Rectal smooth muscle tissue (tissue), 1 donor: ENCODE measurements around the gene CABLES1.

Source experiments
- H3K27ac ChIP-seq: one replicate; pipeline ENCODE4 v1.7.0; 2013; ENCODE audit warnings: low read depth, low read length, inconsistent platforms
- H3K27me3 ChIP-seq: one replicate; pipeline ENCODE4 v1.7.0; 2013; ENCODE audit warnings: low read length; ENCODE audit not compliant: control insufficient read depth, insufficient read depth
- H3K36me3 ChIP-seq: one replicate; pipeline ENCODE4 v1.7.0; 2013; ENCODE audit warnings: low read length; ENCODE audit not compliant: control insufficient read depth, insufficient read depth
- H3K4me1 ChIP-seq: one replicate; pipeline ENCODE4 v1.7.0; 2013; ENCODE audit warnings: low read length; ENCODE audit not compliant: control insufficient read depth, insufficient read depth
- H3K4me3 ChIP-seq: one replicate; pipeline ENCODE4 v1.7.0; 2013; ENCODE audit warnings: low read length
- H3K9ac ChIP-seq: one replicate; pipeline ENCODE4 v1.7.0; 2013; ENCODE audit warnings: low read length

The CABLES1 gene

GRCh38 chr18:23169673-23170044 lies 34.4 kb downstream of the CABLES1 start:
- H3K4me1 ChIP-seq = no peaks in the 10 kb centered on the region
- H3K36me3 ChIP-seq = no peaks in the 10 kb centered on the region
- H3K9ac ChIP-seq = no peak overlapping the region
- H3K27me3 ChIP-seq = no peaks in the 10 kb centered on the region
- no peak overlapping the region for H3K4me3 ChIP-seq
- no peak overlapping the region for H3K27ac ChIP-seq

- H3K27me3 ChIP-seq = no peaks in the 10 kb centered on the region
- H3K4me3 ChIP-seq = no peak overlapping the region
- no peak overlapping the region for H3K9ac ChIP-seq
- no peaks in the 10 kb centered on the region for H3K36me3 ChIP-seq
- H3K4me1 ChIP-seq = no peaks in the 10 kb centered on the region
- no peak overlapping the region for H3K27ac ChIP-seq
These were observed 34.9 kb downstream of the CABLES1 start for GRCh38 chr18:23170137-23170536.

GRCh38 chr18:23171581-23172156 lies 36.4 kb downstream of the CABLES1 start:
- Histone ChIP-seq H3K27ac (no peak overlapping the region), H3K4me3 (no peak overlapping the region), H3K9ac (no peak overlapping the region), H3K4me1 (no peaks in the 10 kb centered on the region), H3K27me3 (no peaks in the 10 kb centered on the region), H3K36me3 (no peaks in the 10 kb centered on the region)

- no peak overlapping the region for H3K27ac ChIP-seq
- no peaks in the 10 kb centered on the region for H3K27me3 ChIP-seq
- H3K9ac ChIP-seq = no peak overlapping the region
- no peaks in the 10 kb centered on the region for H3K4me1 ChIP-seq
- H3K4me3 ChIP-seq = no peak overlapping the region
- no peaks in the 10 kb centered on the region for H3K36me3 ChIP-seq
These were observed 37.5 kb downstream of the CABLES1 start for GRCh38 chr18:23172591-23173380.

GRCh38 chr18:23173912-23174311 lies 38.6 kb downstream of the CABLES1 start:
- Histone ChIP-seq H3K27me3 (no peaks in the 10 kb centered on the region), H3K4me3 (no peak overlapping the region)

GRCh38 chr18:23176701-23177432 lies 41.6 kb downstream of the CABLES1 start:
- H3K9ac ChIP-seq = no peak overlapping the region
- H3K27ac ChIP-seq = no peak overlapping the region
- no peaks in the 10 kb centered on the region for H3K4me1 ChIP-seq
- no peaks in the 10 kb centered on the region for H3K27me3 ChIP-seq
- no peak overlapping the region for H3K4me3 ChIP-seq
- H3K36me3 ChIP-seq = no peaks in the 10 kb centered on the region

More at GRCh38 chr18:23173912-23174311, 38.6 kb downstream of the CABLES1 start:
- no peak overlapping the region for H3K27ac ChIP-seq
- H3K4me1 ChIP-seq = no peaks in the 10 kb centered on the region
- no peak overlapping the region for H3K9ac ChIP-seq
- H3K36me3 ChIP-seq = no peaks in the 10 kb centered on the region

- Histone ChIP-seq H3K4me3 (no peak overlapping the region), H3K4me1 (no peaks in the 10 kb centered on the region), H3K27me3 (no peaks in the 10 kb centered on the region), H3K9ac (no peak overlapping the region), H3K36me3 (no peaks in the 10 kb centered on the region), H3K27ac (no peak overlapping the region)
These were observed 42.3 kb downstream of the CABLES1 start for GRCh38 chr18:23177433-23178072.

- H3K27ac ChIP-seq = no peak overlapping the region
These were observed 42.9 kb downstream of the CABLES1 start for GRCh38 chr18:23178201-23178600.

GRCh38 chr18:23178661-23179081 lies 43.4 kb downstream of the CABLES1 start:
- Histone ChIP-seq H3K27ac (no peak overlapping the region), H3K9ac (no peak overlapping the region), H3K4me3 (no peak overlapping the region), H3K36me3 (no peaks in the 10 kb centered on the region), H3K27me3 (no peaks in the 10 kb centered on the region), H3K4me1 (no peaks in the 10 kb centered on the region)

More at GRCh38 chr18:23178201-23178600, 42.9 kb downstream of the CABLES1 start:
- Histone ChIP-seq H3K4me3 (no peak overlapping the region), H3K4me1 (no peaks in the 10 kb centered on the region), H3K9ac (no peak overlapping the region), H3K36me3 (no peaks in the 10 kb centered on the region), H3K27me3 (no peaks in the 10 kb centered on the region)

GRCh38 chr18:23179416-23179815 lies 44.1 kb downstream of the CABLES1 start:
- Histone ChIP-seq H3K36me3 (no peaks in the 10 kb centered on the region), H3K27me3 (no peaks in the 10 kb centered on the region), H3K27ac (no peak overlapping the region), H3K4me1 (no peaks in the 10 kb centered on the region), H3K9ac (no peak overlapping the region), H3K4me3 (no peak overlapping the region)

- Histone ChIP-seq H3K4me3 (no peak overlapping the region), H3K27ac (no peak overlapping the region), H3K27me3 (no peaks in the 10 kb centered on the region), H3K4me1 (no peaks in the 10 kb centered on the region), H3K36me3 (no peaks in the 10 kb centered on the region), H3K9ac (no peak overlapping the region)
These were observed 46.3 kb downstream of the CABLES1 start for GRCh38 chr18:23181547-23181946.

GRCh38 chr18:23182606-23183005 lies 47.3 kb downstream of the CABLES1 start:
- H3K9ac ChIP-seq = no peak overlapping the region
- H3K4me1 ChIP-seq = no peaks in the 10 kb centered on the region
- no peak overlapping the region for H3K27ac ChIP-seq
- no peaks in the 10 kb centered on the region for H3K27me3 ChIP-seq
- H3K36me3 ChIP-seq = no peaks in the 10 kb centered on the region
- H3K4me3 ChIP-seq = no peak overlapping the region
